Forelimb muscle (tissue), 1 donor: ENCODE data around the gene RDH16. TPM values are rescaled to one million over a fixed set of nuclear protein-coding genes. Genes with fewer than 3 reads are reported as not detected.

ENCODE experiments used
- DNase-seq: peaks from one replicate; pipeline ENCODE4 v3.0.0-alpha.2; 2013; ENCODE audit warnings: low read depth
- polyA plus RNA-seq: library from polyadenylated mRNA; unstranded; fragments of 120-200 nt; gene quantifications from one replicate; pipeline ENCODE4 v1.2.1, GENCODE V29; 2013; ENCODE audit not compliant: insufficient read length

Gene RDH16
- 0.40 TPM for polyA plus RNA-seq

GRCh38 chr12:56957229-56958052, at the start of gene RDH16:
Gene RDH16 (minus strand): TSS chr12:56957608. CDS start chr12:56957462, 146 bp downstream.
- no peak for DNase-seq

- no peak for DNase-seq
Measured at GRCh38 chr12:57006809-57007475, 49.5 kb upstream of the RDH16 start.

GRCh38 chr12:57005980-57006808, 48.8 kb upstream of the RDH16 start, which contains the start of gene ZBTB39:
Gene ZBTB39 (minus strand): TSS chr12:57006546. CDS start chr12:57004917, 1,629 bp downstream.
- DNase-seq = no peak

- no peak for DNase-seq
Measured at GRCh38 chr12:57004651-57005050, 47.2 kb upstream of the RDH16 start.

GRCh38 chr12:57003395-57003794, 46.0 kb upstream of the RDH16 start:
- DNase-seq = no peak

GRCh38 chr12:57001448-57001906, 44.1 kb upstream of the RDH16 start:
- no peak for DNase-seq

- DNase-seq = no peak
Measured at GRCh38 chr12:57000393-57000792, 43.0 kb upstream of the RDH16 start.

- DNase-seq = no peak
Measured at GRCh38 chr12:56999456-56999855, 42.0 kb upstream of the RDH16 start.

GRCh38 chr12:56998981-56999380, 41.6 kb upstream of the RDH16 start:
- no peak for DNase-seq

- no peak for DNase-seq
Measured at GRCh38 chr12:56998316-56998715, 40.9 kb upstream of the RDH16 start.

- DNase-seq = no peak
Measured at GRCh38 chr12:56996793-56997545, 39.6 kb upstream of the RDH16 start.

- no peak for DNase-seq
Measured at GRCh38 chr12:56995930-56996496, 38.6 kb upstream of the RDH16 start.

GRCh38 chr12:56995201-56995929, 38.0 kb upstream of the RDH16 start:
- DNase-seq = no peak

GRCh38 chr12:56994231-56994746, 36.9 kb upstream of the RDH16 start:
- no peak for DNase-seq

GRCh38 chr12:56993346-56993745, 35.9 kb upstream of the RDH16 start:
- no peak for DNase-seq

- DNase-seq = no peak
Measured at GRCh38 chr12:56991319-56992246, 34.2 kb upstream of the RDH16 start.

- no peak for DNase-seq
Measured at GRCh38 chr12:56990648-56991318, 33.4 kb upstream of the RDH16 start.
